Panc1 (cell line): ENCODE results near the gene KAZN. TPM values are rescaled to one million over a fixed set of nuclear protein-coding genes. Genes with fewer than 3 reads are reported as not detected.

Experiments
- ATAC-seq: fragments of 200-7000 bp; cut with Tn5 transposase; 2 replicates; pipeline ENCODE4 v1.9.1; 2020; ENCODE audit warnings: mild to moderate bottlenecking, moderate library complexity
- BruUV-seq: library from RNA; stranded (reverse); fragments of 400-500 nt; replicated peaks from 2 replicates; lab custom pipeline; 2021; lab: Mats Ljungman, UMichigan
- CTCF ChIA-PET: fragments of 300-600 bp; sonication (Branson Sonifier 250); formaldehyde crosslinking; loops from one replicate; lab custom pipeline; 2022; ENCODE audit warnings: antibody characterized with exemption; lab: Charles Lee
- POLR2A ChIA-PET: fragments of 300-600 bp; sonication (Branson Sonifier 250); formaldehyde crosslinking; loops from one replicate; lab custom pipeline; 2022; ENCODE audit warnings: antibody characterized with exemption; lab: Charles Lee
- DNase-seq: peaks from one replicate; pipeline ENCODE4 v3.0.0-alpha.2; 2010; ENCODE audit warnings: low read depth, low spot score
- H3K27ac ChIP-seq: 2 replicates; pipeline ENCODE4 v1.5.1; 2011; ENCODE audit warnings: mild to moderate bottlenecking, low read length, inconsistent platforms
- H3K27me3 ChIP-seq: fragments of 200-500 bp; sonication (Bioruptor generic); 2 replicates; pipeline ENCODE4 v1.6.0; 2014; ENCODE audit warnings: low read length, inconsistent platforms; ENCODE audit not compliant: control insufficient read depth, insufficient read depth
- H3K36me3 ChIP-seq: fragments of 200-500 bp; sonication (Bioruptor generic); 2 replicates; pipeline ENCODE4 v1.5.1; 2014; ENCODE audit warnings: inconsistent platforms, mild to moderate bottlenecking, low read length, moderate library complexity; ENCODE audit not compliant: control insufficient read depth, insufficient read depth
- H3K4me1 ChIP-seq: 2 replicates; pipeline ENCODE4 v1.5.1; 2011; ENCODE audit warnings: inconsistent platforms, mild to moderate bottlenecking, low read length, moderate library complexity; ENCODE audit not compliant: control insufficient read depth, insufficient read depth
- H3K4me3 ChIP-seq, 2 experiments: 2 replicates each; pipeline ENCODE4 v1.5.1; 2011 to 2012; ENCODE audit warnings: low read depth in 2 of 2, low read length in 2 of 2, mild to moderate bottlenecking in 2 of 2, inconsistent platforms in 1 of 2, moderate library complexity in 1 of 2
- H3K9me3 ChIP-seq: fragments of 200-500 bp; sonication (Bioruptor generic); 2 replicates; pipeline ENCODE4 v1.5.1; 2014; ENCODE audit warnings: low read depth, mild to moderate bottlenecking, inconsistent platforms, low read length, moderate library complexity; ENCODE audit not compliant: control insufficient read depth, insufficient read depth
- POLR2AphosphoS5 ChIP-seq: IDR thresholded peaks from 2 replicates; pipeline ENCODE4 v1.6.1; 2012; ENCODE audit warnings: mild to moderate bottlenecking, low read depth, low read length, moderate library complexity
- SIN3A ChIP-seq: IDR thresholded peaks from 2 replicates; pipeline ENCODE4 v1.6.1; 2012; ENCODE audit warnings: low read depth, mild to moderate bottlenecking, low read length, moderate library complexity, borderline replicate concordance; ENCODE audit not compliant: insufficient read depth
- TCF7L2 ChIP-seq: IDR thresholded peaks from 2 replicates; pipeline ENCODE4 v1.6.1; 2011; ENCODE audit warnings: mild to moderate bottlenecking, low read depth, low read length, inconsistent platforms
- in situ Hi-C: cut with HindIII; loops from 2 replicates; pipeline ENCODE4 v1.10.0; 2016; ENCODE audit warnings: low sequenced_read_pairs, low pct_unique_long_range_greater_than_20kb
- intact Hi-C: fragments of 100-400 bp; cut with micrococcal nuclease; formaldehyde crosslinking; loops from one replicate; pipeline ENCODE4 v1.10.0; 2022; ENCODE audit not compliant: unreplicated experiment
- total RNA-seq: library from RNA; stranded (reverse); gene quantifications from one replicate; pipeline ENCODE4 v1.2.1, GENCODE V29; 2021; ENCODE audit not compliant: unreplicated experiment
- TF ChIP-seq, protein P1 (sequence below): fragments of 450-650 bp; IDR thresholded peaks from 2 replicates; pipeline ENCODE4 v1.5.1; 2017; ENCODE audit warnings: mild to moderate bottlenecking
- TF ChIP-seq, protein P2 (sequence below), 2 experiments: IDR thresholded peaks; 2 replicates each; pipeline ENCODE4 v1.6.1; 2011 to 2012; ENCODE audit warnings: low read depth in 2 of 2, control low read depth in 1 of 2, low read length in 1 of 2, mild to moderate bottlenecking in 1 of 2, moderate library complexity in 1 of 2; ENCODE audit not compliant: insufficient read depth in 1 of 2

KAZN gene
- total RNA-seq, 1 experiment from 2014 or later = 6.6 TPM

DNA sequence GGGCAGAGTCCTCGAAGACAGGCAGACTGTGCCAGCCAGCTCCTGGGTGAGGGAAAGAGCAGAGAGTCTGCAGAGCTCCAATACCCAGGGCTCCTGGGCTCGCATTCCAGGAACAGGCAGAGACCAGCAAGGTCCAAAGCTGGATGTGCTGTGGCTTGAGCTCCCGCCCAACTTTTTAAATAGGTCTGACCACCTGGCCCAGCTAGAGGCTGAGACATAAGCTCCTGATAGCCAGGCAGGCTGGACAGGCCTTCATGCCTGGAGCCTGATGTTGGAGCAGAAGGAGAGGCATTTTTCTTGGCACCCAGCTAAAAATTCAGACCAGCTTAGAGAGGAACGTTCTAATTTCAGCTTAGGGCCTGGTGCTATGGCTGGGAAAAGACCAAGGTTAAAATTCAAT, 376.6 kb downstream of the KAZN start:
- BruUV-seq = no TSS peak
- no peak for DNase-seq
- Histone ChIP-seq H3K4me3 (no peak overlapping the region), H3K9me3 (peaks cover 5% of the 10 kb centered on the region; the same call in 1 of the 2 replicates), H3K27ac (no peak overlapping the region), H3K36me3 (no peaks in the 10 kb centered on the region), H3K4me1 (peaks cover 3% of the 10 kb centered on the region), H3K27me3 (no peaks in the 10 kb centered on the region)
- ChIA-PET POLR2A (no interaction called here), CTCF (no interaction called here)
- in situ Hi-C loops = no loop called here
- TF ChIP-seq SIN3A (no peak), POLR2AphosphoS5 (no peak), TCF7L2 (no peak)
- TF ChIP-seq, protein P1, sequence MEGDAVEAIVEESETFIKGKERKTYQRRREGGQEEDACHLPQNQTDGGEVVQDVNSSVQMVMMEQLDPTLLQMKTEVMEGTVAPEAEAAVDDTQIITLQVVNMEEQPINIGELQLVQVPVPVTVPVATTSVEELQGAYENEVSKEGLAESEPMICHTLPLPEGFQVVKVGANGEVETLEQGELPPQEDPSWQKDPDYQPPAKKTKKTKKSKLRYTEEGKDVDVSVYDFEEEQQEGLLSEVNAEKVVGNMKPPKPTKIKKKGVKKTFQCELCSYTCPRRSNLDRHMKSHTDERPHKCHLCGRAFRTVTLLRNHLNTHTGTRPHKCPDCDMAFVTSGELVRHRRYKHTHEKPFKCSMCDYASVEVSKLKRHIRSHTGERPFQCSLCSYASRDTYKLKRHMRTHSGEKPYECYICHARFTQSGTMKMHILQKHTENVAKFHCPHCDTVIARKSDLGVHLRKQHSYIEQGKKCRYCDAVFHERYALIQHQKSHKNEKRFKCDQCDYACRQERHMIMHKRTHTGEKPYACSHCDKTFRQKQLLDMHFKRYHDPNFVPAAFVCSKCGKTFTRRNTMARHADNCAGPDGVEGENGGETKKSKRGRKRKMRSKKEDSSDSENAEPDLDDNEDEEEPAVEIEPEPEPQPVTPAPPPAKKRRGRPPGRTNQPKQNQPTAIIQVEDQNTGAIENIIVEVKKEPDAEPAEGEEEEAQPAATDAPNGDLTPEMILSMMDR = no peak
- TF ChIP-seq, protein P2, sequence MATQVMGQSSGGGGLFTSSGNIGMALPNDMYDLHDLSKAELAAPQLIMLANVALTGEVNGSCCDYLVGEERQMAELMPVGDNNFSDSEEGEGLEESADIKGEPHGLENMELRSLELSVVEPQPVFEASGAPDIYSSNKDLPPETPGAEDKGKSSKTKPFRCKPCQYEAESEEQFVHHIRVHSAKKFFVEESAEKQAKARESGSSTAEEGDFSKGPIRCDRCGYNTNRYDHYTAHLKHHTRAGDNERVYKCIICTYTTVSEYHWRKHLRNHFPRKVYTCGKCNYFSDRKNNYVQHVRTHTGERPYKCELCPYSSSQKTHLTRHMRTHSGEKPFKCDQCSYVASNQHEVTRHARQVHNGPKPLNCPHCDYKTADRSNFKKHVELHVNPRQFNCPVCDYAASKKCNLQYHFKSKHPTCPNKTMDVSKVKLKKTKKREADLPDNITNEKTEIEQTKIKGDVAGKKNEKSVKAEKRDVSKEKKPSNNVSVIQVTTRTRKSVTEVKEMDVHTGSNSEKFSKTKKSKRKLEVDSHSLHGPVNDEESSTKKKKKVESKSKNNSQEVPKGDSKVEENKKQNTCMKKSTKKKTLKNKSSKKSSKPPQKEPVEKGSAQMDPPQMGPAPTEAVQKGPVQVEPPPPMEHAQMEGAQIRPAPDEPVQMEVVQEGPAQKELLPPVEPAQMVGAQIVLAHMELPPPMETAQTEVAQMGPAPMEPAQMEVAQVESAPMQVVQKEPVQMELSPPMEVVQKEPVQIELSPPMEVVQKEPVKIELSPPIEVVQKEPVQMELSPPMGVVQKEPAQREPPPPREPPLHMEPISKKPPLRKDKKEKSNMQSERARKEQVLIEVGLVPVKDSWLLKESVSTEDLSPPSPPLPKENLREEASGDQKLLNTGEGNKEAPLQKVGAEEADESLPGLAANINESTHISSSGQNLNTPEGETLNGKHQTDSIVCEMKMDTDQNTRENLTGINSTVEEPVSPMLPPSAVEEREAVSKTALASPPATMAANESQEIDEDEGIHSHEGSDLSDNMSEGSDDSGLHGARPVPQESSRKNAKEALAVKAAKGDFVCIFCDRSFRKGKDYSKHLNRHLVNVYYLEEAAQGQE (IDR thresholded peaks at IDR 0.05; ENCODE audit: insufficient read depth in 1 of 2, low read depth in 2 of 2, low read length in 1 of 2) = no peak
- ATAC-seq = no peak
- intact Hi-C loops = no loop called here

DNA sequence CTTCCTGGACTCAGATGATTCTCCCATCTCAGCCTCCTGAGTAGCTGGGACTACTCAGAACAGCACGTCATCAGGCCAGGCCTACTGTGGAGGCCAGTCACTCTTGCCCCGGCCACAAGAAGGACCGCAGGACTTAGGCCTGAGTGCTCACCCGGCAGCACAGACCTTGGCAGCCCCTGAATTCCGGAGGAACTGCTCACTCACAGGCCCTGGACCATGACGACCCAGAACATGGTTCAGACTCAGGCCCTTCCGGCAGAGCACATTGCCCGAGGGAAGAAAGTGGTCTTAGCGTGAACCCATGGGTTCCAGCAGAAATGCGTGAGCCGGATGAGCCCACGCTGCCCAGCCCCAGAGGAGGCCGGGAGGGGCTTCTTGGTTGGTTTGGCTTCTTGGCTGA, 377.8 kb downstream of the KAZN start:
- Histone ChIP-seq H3K9me3 (peaks cover 5% of the 10 kb centered on the region; the same call in 1 of the 2 replicates), H3K4me3 (no peak overlapping the region), H3K4me1 (peaks cover 3% of the 10 kb centered on the region; the same call in 1 of the 2 replicates), H3K36me3 (no peaks in the 10 kb centered on the region), H3K27me3 (no peaks in the 10 kb centered on the region), H3K27ac (no peak overlapping the region)
- TF ChIP-seq TCF7L2 (no peak), POLR2AphosphoS5 (no peak), SIN3A (no peak)
- TF ChIP-seq, protein P1 = no peak
- TF ChIP-seq, protein P2 (IDR thresholded peaks at IDR 0.05; ENCODE audit: insufficient read depth in 1 of 2, low read depth in 2 of 2, low read length in 1 of 2) = no peak
- no peak for ATAC-seq
- BruUV-seq = no TSS peak
- intact Hi-C loops = no loop called here
- CTCF ChIA-PET = no interaction called here
- DNase-seq = no peak
- POLR2A ChIA-PET = no interaction called here
- in situ Hi-C loops = no loop called here
